Adrenal gland (tissue), 5 donors: ENCODE measurements around the gene ZNF681.
"Not testable (repeated sequence)": the region's sequence is repeated elsewhere in the genome, so short reads cannot be mapped to it uniquely, and the experiment has no call there.

ENCODE experiments used
- CTCF ChIP-seq, 6 experiments: fragments of 450-650 bp in 4 of 6; fragments of 200-600 bp in 2 of 6; sonication (generic) in 1 of 6; IDR thresholded peaks; 1 replicate in 5 of 6; 2 replicates in 1 of 6; pipeline versions ENCODE4 v1.5.1 to v1.8.0; 2016 to 2021; ENCODE audit warnings: antibody characterized with exemption in 6 of 6, mild to moderate bottlenecking in 2 of 6, moderate library complexity in 1 of 6
- POLR2A ChIP-seq, 2 donors: fragments of 450-650 bp; IDR thresholded peaks; one replicate each; pipeline ENCODE4 v1.6.1; 2017; ENCODE audit warnings: antibody characterized with exemption in 2 of 2, mild to moderate bottlenecking in 2 of 2, moderate library complexity in 1 of 2
- donor health status: DM: no; HTN: no; CAD: no.

- not testable (repeated sequence) for TF ChIP-seq CTCF, POLR2A (IDR thresholded peaks at IDR 0.05)
These were observed 65.8 kb downstream of the ZNF681 start for GRCh38 chr19:23692937-23693336.
